ENCODE measurements around the gene ADIRF. TPM values are rescaled to one million over a fixed set of nuclear protein-coding genes. Genes with fewer than 3 reads are reported as not detected.

ADIRF gene
- total RNA-seq, 4 donors from 2014 or later: 504 to 829 (median 668) TPM

GRCh38 chr10:86962981-86963310, 5.3 kb upstream of the ADIRF start:
- no peak for TF ChIP-seq CTCF (IDR thresholded peaks at IDR 0.05)
- no peak for ATAC-seq (ENCODE audit: low FRiP score)
- no peak for DNase-seq (ENCODE audit: low spot score)

DNA sequence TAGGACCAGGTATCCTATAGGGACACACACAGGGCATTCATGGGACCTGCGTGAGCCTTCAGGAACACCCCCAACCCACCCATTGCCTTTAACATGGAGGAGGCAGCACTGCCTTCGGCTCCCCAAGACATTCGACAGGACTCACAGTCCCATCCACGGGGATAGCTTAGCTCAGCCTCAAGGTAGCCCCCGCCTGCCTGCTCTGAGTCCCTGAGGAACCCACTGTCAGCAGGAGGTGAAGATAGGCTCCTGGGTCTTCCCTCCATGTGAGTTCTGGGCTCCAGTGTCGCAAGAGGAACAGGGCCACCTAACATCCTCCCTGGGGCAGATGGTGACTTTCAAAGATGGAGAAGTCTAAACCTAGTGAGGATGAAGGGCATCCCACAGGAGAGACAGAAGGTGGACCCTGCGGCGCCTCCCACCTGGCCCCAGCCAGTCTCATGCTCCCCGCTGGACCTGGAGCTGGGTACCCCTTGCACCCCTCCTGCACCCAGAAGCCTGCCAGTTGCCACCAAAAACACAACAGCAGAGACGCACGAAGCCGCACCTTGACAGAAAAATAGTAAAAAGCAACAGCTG, 4.9 kb upstream of the ADIRF start:
- TF ChIP-seq CTCF (IDR thresholded peaks at IDR 0.05): no peak
- DNase-seq (ENCODE audit: low spot score) (no peak), ATAC-seq (ENCODE audit: low FRiP score) (no peak)

GRCh38 chr10:86964061-86964846, 4.0 kb upstream of the ADIRF start:
- DNase-seq (ENCODE audit: low spot score) (no peak), ATAC-seq (ENCODE audit: low FRiP score) (no peak)

DNA sequence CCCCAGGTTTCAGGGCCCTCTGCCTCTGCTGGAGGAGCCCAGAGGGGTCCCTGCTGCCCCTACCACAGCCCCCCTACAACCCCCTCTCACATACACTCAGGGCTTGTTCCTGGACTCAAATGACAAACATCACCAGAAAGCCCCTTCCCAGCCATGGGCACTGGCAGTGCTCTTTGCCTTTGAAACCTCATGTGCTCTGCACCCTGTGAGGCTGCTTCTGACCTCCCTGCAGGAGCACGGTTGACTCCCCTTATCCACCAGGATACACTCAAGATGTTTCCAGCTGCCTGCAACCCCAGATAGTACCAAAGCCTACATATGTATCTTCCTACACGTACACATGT, 3.5 kb upstream of the ADIRF start:
- DNase-seq (ENCODE audit: low spot score) (no peak), ATAC-seq (ENCODE audit: low FRiP score) (no peak)
- no peak for TF ChIP-seq CTCF (IDR thresholded peaks at IDR 0.05)

More at GRCh38 chr10:86964061-86964846, 4.0 kb upstream of the ADIRF start:
- TF ChIP-seq CTCF (IDR thresholded peaks at IDR 0.05): no peak

DNA sequence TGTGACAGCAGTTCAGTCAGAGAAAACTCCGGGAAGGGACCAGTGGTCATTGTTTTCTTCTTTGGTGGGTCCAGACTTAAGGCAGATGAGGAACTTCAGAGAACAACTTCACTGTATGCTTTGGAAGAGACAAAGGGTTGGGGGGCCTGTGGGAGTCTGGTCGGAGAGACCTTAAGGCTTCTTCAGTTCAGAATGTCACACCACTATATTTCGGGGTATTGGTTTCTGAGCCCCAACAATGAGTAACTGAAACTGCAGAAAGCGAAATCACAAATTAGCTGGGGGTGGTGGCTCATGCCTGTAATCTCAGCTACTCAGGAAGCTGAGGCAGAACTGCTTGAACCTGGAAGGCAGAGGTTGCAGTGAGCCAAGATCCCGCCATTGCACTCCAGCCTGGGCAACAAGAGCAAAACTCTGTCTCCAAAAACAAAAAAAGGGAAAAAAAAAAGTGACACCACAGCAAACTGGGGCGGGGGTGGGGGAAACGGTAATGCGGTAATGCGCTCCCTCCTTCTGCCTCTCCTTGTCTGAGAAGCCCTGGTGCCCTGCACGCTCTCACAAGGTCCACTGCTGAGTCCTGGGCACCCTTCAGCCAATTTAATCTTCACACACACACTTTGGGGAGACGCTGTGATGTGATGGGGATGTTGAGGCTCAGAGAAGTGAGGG, 2.2 kb upstream of the ADIRF start:
- no peak for TF ChIP-seq CTCF (IDR thresholded peaks at IDR 0.05)
- ATAC-seq (ENCODE audit: low FRiP score) (no peak), DNase-seq (ENCODE audit: low spot score) (no peak)

DNA sequence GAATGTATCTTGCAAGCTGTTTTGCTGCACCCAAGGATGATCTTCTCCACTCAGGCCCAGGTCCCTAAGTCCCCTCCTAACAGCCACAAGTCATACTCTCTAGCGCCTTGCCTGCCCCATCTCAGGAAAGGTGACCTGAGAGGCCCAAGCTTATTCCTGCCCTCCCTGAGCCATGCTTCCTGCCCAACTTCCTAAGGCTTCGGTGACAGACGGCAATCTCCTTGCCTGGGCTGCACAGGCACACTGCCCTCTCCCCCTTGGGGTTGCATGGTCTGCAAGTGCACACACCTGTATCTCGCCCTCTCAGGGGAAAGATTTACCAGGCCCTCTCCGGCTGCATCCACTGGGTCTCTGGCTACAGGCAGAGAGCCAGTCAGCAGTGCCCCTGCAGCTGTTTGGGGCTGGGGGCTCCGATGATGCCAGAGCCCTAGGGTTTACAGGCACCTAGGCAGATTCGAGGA, 771 bp upstream of the ADIRF start:
- ATAC-seq (ENCODE audit: low FRiP score) (no peak), DNase-seq (ENCODE audit: low spot score) (no peak)
- no peak for TF ChIP-seq CTCF (IDR thresholded peaks at IDR 0.05)

All from omental fat pad (tissue), 4 donors.